HCEC 1CT (cell line): ENCODE measurements around the gene ANXA5.
"Not testable (repeated sequence)": the region's sequence is repeated elsewhere in the genome, so short reads cannot be mapped to it uniquely, and the experiment has no call there.

Source experiments
- DNase-seq: peaks from one replicate; pipeline ENCODE4 v3.0.0-alpha.2; 2017

Gene ANXA5

GRCh38 chr4:121696581-121697461 lies at the start of gene ANXA5:
Gene ANXA5, minus strand, starts transcription at chr4:121696980. Its CDS starts 391 bp downstream, at chr4:121696589.
- DNase-seq = peak; percentile 79

GRCh38 chr4:121742794-121743193 lies 46.0 kb upstream of the ANXA5 start:
- DNase-seq = no peak

- no peak for DNase-seq
Measured at GRCh38 chr4:121741751-121742150, 45.0 kb upstream of the ANXA5 start.

GRCh38 chr4:121740796-121741409 lies 44.1 kb upstream of the ANXA5 start:
- DNase-seq = no peak

- no peak for DNase-seq
Measured at GRCh38 chr4:121739575-121739974, 42.8 kb upstream of the ANXA5 start.

- DNase-seq = peak; percentile 17
Measured at GRCh38 chr4:121738780-121739535, 42.2 kb upstream of the ANXA5 start.

GRCh38 chr4:121737846-121738554 lies 41.2 kb upstream of the ANXA5 start:
- DNase-seq = no peak

- DNase-seq = peak; percentile 45
Measured at GRCh38 chr4:121736735-121737351, 40.1 kb upstream of the ANXA5 start.

- no peak for DNase-seq
Measured at GRCh38 chr4:121734571-121734970, 37.8 kb upstream of the ANXA5 start.

GRCh38 chr4:121733942-121734341 lies 37.2 kb upstream of the ANXA5 start:
- no peak for DNase-seq

- not testable (repeated sequence) for DNase-seq
Measured at GRCh38 chr4:121729753-121730152, 33.0 kb upstream of the ANXA5 start.

GRCh38 chr4:121728798-121729226 lies 32.0 kb upstream of the ANXA5 start:
- DNase-seq = peak; percentile 78

- DNase-seq = peak; percentile 64
Measured at GRCh38 chr4:121728066-121728465, 31.3 kb upstream of the ANXA5 start.

GRCh38 chr4:121726642-121727268 lies 30.0 kb upstream of the ANXA5 start:
- peak; percentile 54 for DNase-seq

GRCh38 chr4:121724671-121725070 lies 27.9 kb upstream of the ANXA5 start:
- no peak for DNase-seq

- DNase-seq = no peak
Measured at GRCh38 chr4:121721700-121722099, 24.9 kb upstream of the ANXA5 start.

- no peak for DNase-seq
Measured at GRCh38 chr4:121720109-121720508, 23.3 kb upstream of the ANXA5 start.

GRCh38 chr4:121717680-121718237 lies 21.0 kb upstream of the ANXA5 start:
- DNase-seq = no peak

GRCh38 chr4:121714548-121714947 lies 17.8 kb upstream of the ANXA5 start:
- no peak for DNase-seq

GRCh38 chr4:121712783-121713182 lies 16.0 kb upstream of the ANXA5 start:
- no peak for DNase-seq

- no peak for DNase-seq
Measured at GRCh38 chr4:121712001-121712651, 15.3 kb upstream of the ANXA5 start.
